Stimulated activated CD8-positive, alpha-beta memory T cell treated with anti-CD3 and anti-CD28 coated beads, Interleukin-12 subunit alpha, Interleukin-12 subunit beta, amount 100 ng/mL, for 1 hour (primary cell): ENCODE data around the gene CBFA2T3.

Source experiments
- DNase-seq: peaks from one replicate; pipeline ENCODE4 v3.0.0-alpha.2; 2020; ENCODE audit warnings: low read depth

Gene CBFA2T3

GRCh38 chr16:88976366-88977017, 515 bp downstream of the CBFA2T3 start:
- DNase-seq: no peak

GRCh38 chr16:88975511-88976061, 1.4 kb downstream of the CBFA2T3 start:
- no peak for DNase-seq

GRCh38 chr16:88974916-88975215, 2.1 kb downstream of the CBFA2T3 start:
- no peak for DNase-seq

DNA sequence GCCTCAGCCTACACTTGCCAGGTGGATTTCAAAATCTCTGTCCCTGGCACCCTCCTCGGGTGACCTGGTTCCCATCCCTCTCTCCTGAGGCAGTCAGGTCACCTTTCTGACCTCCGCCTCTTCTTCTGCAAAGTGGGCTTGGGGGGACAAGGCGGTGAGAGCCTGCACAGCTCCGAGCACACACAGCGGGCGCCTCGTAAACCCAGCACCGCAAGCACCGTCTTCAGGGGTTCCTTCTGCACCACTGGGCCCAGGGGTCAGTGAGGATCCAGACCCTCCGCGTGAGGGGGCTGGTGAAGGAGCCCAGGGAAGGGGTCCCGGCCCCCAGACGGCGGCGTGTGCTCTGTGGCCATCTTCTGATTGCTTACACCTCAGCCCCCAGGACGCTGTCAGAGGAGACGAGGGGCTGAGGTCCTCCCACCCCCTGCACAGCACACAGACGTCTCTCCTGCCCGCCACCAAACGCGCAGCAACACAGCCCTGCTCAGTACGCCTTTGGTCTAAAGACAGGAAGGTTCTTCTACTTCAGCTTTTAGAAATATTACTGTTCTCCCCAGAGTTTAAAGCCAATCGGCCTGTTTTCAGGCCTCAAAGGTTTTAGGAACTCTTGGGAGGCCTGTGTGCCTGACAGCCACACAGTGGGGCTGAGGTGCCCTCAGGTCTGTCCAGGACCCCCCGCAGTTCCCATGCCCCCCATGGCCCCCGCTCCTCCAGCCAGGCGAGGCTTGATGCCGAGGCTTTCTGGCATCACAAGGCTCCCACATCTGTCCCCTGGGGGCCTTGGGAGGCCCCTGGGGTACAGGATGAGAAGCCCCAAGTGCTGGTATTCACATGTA, 2.7 kb downstream of the CBFA2T3 start:
- no peak for DNase-seq

GRCh38 chr16:88973415-88974050, 3.5 kb downstream of the CBFA2T3 start:
- no peak for DNase-seq

GRCh38 chr16:88973007-88973410, 4.0 kb downstream of the CBFA2T3 start:
- DNase-seq: no peak

DNA sequence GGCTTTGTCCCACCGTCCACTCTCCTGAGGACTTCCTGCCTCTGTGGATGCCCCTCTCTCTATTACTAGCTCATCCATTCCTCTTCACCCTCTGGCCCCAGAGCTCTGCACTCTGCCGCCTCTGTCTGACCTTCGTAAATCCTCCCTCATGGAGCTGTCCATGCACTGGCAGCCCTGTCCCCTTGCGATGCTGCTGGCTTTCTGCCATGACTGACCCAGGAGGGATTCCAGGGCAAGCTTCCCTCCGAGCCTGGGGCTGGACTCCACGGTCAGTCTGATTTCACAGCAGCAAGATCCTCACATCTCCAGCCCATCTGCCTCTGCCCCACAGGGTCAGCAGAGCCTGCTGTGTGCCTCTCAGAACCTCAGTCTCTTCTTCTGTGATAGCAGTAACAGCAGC, 4.7 kb downstream of the CBFA2T3 start:
- DNase-seq: no peak

GRCh38 chr16:88971371-88972097, 5.5 kb downstream of the CBFA2T3 start:
- DNase-seq: no peak

GRCh38 chr16:88970539-88971065, 6.4 kb downstream of the CBFA2T3 start:
- DNase-seq: no peak

DNA sequence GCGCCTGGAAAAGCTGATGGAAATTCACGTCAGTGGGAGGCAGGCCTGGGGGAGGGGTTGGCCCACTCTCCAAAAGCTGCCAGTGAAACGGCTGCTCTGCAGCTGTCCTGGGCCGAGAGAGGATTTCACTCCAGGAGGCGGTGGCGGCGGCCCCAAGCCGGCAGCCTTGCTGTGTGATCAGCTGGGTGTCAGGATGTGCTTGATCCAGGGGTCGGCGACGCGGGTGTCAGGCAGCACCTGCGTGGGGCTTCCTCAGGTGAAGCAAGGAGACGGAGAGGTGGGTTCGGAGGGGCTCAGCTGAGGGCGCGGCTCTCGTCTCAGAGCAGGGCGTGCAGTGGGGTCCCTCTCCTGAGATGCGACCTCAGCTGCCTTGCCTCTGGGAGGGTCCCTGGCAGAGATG, 7.0 kb downstream of the CBFA2T3 start:
- no peak for DNase-seq

DNA sequence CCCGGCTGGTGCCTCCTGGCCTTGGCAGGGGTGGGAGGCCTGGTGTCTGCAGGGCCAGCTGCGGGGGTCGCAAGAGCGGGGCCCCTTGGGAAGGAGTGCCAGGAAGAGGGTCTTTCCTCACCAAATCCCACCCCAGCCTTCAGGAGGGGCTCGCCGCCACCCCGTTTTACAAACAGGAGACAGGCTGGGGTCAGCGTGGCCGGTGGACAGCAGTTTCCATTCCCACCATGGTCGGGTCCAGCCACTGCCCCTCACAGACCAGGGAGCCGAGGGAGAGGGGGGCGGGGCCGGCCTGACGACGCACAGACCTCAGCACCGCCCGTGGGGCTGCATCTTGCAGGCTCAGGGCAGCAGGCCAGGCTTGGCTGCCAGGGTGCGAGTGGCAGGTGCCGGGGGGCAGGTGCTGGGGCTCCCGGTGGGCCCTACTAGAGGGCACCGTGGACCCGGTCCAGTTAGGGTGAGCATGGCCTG, 7.6 kb downstream of the CBFA2T3 start:
- no peak for DNase-seq

GRCh38 chr16:88968589-88969280, 8.3 kb downstream of the CBFA2T3 start:
- DNase-seq: no peak

DNA sequence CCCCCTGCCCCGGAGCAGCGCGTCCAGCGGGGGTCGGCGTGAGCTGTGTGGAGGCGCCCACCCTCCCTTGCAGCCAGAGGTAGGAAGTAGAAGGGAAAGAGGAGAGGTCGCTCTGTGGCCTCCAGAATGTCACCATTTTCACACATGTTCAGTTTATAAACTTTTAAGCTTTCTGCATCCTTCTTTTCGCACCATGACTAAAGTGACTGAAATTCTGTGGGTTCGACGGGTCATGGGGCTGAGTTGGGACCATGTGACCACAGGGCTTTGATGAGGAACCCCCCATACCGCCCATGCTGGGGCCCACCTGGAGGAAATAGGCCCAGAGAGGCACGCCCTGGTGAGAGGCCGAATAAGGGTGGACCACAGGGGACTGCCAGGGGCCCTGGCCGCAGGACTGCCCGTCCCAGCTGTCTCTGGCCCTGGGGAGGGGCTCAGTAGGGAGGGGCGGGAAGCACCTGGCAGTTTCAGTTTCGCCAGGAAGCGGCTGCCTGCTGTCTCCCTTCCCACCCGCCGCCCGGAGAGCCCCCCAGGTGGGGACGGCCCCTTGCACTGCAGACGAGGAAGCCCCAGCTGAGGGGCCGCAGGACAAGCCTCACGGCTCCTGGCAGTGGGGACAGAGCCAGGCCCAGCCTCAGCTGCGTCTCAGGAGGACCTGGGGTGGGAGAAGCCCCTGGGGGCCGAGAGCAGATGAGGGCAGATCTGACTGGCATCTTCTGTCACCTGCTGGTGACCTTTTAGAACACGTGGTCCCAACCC, 9.0 kb downstream of the CBFA2T3 start:
- no peak for DNase-seq

- DNase-seq: no peak
Measured at GRCh38 chr16:88966986-88967829, 9.8 kb downstream of the CBFA2T3 start.

DNA sequence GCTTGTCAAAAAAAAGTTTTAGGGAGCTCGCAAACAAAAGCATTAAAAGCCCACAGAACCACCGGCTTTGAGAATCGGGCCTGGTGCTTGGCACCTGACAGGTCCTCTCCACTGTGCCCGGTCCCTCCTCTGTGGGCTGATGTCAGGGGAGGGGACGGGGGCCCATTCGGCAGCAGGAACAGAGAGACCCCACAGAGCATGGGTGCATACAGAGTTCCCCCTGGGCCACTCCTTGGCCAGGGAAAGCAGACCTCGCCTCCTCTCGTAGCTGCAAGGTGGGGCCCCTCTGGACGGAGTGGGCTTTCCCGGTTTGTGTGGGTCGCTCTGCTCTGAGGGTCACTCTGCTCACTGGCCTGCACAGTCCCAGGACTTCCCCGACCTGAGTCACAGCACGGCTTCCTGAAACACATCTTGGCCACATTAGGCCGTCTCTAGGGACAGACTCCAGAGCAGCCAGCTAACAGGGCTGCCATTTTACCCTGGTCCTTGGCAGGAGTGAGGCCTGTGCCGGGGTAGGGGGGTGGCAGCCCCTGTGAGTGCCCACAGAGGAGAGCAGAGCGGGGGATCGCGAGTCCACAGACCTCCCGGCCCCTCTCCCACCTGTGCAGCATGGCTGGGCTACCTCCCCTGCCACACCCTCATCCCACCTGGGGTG, 11.1 kb downstream of the CBFA2T3 start:
- DNase-seq: no peak

- no peak for DNase-seq
Measured at GRCh38 chr16:88965411-88965810, 11.6 kb downstream of the CBFA2T3 start.

GRCh38 chr16:88964636-88965035, 12.4 kb downstream of the CBFA2T3 start:
- no peak for DNase-seq

GRCh38 chr16:88963583-88963982, 13.4 kb downstream of the CBFA2T3 start:
- DNase-seq: no peak
